ENCODE results near the gene KCNF1.

DNA sequence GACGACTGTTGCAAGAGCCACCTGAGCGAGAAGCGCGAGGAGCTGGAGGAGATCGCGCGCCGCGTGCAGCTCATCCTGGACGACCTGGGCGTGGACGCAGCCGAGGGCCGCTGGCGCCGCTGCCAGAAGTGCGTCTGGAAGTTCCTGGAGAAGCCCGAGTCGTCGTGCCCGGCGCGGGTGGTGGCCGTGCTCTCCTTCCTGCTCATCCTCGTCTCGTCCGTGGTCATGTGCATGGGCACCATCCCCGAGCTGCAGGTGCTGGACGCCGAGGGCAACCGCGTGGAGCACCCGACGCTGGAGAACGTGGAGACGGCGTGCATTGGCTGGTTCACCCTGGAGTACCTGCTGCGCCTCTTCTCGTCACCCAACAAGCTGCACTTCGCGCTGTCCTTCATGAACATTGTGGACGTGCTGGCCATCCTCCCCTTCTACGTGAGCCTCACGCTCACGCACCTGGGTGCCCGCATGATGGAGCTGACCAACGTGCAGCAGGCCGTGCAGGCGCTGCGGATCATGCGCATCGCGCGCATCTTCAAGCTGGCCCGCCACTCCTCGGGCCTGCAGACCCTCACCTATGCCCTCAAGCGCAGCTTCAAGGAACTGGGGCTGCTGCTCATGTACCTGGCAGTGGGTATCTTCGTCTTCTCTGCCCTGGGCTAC is 1.2 kb downstream of the KCNF1 start:
- TF ChIP-seq, protein P1, sequence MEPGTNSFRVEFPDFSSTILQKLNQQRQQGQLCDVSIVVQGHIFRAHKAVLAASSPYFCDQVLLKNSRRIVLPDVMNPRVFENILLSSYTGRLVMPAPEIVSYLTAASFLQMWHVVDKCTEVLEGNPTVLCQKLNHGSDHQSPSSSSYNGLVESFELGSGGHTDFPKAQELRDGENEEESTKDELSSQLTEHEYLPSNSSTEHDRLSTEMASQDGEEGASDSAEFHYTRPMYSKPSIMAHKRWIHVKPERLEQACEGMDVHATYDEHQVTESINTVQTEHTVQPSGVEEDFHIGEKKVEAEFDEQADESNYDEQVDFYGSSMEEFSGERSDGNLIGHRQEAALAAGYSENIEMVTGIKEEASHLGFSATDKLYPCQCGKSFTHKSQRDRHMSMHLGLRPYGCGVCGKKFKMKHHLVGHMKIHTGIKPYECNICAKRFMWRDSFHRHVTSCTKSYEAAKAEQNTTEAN (CRISPR knock-in tag; IDR thresholded peaks at IDR 0.05), result no peak
- TF ChIP-seq, protein P2, sequence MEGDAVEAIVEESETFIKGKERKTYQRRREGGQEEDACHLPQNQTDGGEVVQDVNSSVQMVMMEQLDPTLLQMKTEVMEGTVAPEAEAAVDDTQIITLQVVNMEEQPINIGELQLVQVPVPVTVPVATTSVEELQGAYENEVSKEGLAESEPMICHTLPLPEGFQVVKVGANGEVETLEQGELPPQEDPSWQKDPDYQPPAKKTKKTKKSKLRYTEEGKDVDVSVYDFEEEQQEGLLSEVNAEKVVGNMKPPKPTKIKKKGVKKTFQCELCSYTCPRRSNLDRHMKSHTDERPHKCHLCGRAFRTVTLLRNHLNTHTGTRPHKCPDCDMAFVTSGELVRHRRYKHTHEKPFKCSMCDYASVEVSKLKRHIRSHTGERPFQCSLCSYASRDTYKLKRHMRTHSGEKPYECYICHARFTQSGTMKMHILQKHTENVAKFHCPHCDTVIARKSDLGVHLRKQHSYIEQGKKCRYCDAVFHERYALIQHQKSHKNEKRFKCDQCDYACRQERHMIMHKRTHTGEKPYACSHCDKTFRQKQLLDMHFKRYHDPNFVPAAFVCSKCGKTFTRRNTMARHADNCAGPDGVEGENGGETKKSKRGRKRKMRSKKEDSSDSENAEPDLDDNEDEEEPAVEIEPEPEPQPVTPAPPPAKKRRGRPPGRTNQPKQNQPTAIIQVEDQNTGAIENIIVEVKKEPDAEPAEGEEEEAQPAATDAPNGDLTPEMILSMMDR (IDR thresholded peaks at IDR 0.05), result no peak
- TF ChIP-seq TEAD4 (CRISPR knock-in tag; IDR thresholded peaks at IDR 0.05), result no peak
- TF ChIP-seq, protein P3, sequence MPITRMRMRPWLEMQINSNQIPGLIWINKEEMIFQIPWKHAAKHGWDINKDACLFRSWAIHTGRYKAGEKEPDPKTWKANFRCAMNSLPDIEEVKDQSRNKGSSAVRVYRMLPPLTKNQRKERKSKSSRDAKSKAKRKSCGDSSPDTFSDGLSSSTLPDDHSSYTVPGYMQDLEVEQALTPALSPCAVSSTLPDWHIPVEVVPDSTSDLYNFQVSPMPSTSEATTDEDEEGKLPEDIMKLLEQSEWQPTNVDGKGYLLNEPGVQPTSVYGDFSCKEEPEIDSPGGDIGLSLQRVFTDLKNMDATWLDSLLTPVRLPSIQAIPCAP (CRISPR knock-in tag; IDR thresholded peaks at IDR 0.05), result no peak
- TF ChIP-seq, protein P4, sequence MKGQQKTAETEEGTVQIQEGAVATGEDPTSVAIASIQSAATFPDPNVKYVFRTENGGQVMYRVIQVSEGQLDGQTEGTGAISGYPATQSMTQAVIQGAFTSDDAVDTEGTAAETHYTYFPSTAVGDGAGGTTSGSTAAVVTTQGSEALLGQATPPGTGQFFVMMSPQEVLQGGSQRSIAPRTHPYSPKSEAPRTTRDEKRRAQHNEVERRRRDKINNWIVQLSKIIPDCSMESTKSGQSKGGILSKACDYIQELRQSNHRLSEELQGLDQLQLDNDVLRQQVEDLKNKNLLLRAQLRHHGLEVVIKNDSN (CRISPR knock-in tag; IDR thresholded peaks at IDR 0.05), result no peak
- TF ChIP-seq, protein P5, sequence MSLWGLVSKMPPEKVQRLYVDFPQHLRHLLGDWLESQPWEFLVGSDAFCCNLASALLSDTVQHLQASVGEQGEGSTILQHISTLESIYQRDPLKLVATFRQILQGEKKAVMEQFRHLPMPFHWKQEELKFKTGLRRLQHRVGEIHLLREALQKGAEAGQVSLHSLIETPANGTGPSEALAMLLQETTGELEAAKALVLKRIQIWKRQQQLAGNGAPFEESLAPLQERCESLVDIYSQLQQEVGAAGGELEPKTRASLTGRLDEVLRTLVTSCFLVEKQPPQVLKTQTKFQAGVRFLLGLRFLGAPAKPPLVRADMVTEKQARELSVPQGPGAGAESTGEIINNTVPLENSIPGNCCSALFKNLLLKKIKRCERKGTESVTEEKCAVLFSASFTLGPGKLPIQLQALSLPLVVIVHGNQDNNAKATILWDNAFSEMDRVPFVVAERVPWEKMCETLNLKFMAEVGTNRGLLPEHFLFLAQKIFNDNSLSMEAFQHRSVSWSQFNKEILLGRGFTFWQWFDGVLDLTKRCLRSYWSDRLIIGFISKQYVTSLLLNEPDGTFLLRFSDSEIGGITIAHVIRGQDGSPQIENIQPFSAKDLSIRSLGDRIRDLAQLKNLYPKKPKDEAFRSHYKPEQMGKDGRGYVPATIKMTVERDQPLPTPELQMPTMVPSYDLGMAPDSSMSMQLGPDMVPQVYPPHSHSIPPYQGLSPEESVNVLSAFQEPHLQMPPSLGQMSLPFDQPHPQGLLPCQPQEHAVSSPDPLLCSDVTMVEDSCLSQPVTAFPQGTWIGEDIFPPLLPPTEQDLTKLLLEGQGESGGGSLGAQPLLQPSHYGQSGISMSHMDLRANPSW (CRISPR knock-in tag; conservative IDR thresholded peaks at IDR 0.05; ENCODE audit: low read depth), result no peak
- no peak for TF ChIP-seq SMAD3 (CRISPR knock-in tag; IDR thresholded peaks at IDR 0.05; ENCODE audit: borderline replicate concordance)
